Gastrocnemius medialis (tissue), 4 donors: ENCODE data around the gene WDR33. TPM values are rescaled to one million over a fixed set of nuclear protein-coding genes. Genes with fewer than 3 reads are reported as not detected.
"Not testable (repeated sequence)": the region's sequence is repeated elsewhere in the genome, so short reads cannot be mapped to it uniquely, and the experiment has no call there.

Source experiments
- ATAC-seq, 2 donors: fragments of 150-250 bp; one replicate each; pipeline ENCODE4 v1.9.1; 2016
- DNase-seq, 2 donors: peaks; one replicate each; pipeline ENCODE4 v3.0.0-alpha.2; 2019
- H3K27ac ChIP-seq, 4 donors: fragments of 200-600 bp; sonication (generic); 1 replicate in 1 of 4; 2 replicates in 3 of 4; pipeline ENCODE4 v1.5.1; 2016 to 2018; ENCODE audit warnings: mild to moderate bottlenecking in 2 of 4, moderate library complexity in 1 of 4
- H3K27me3 ChIP-seq, 3 donors: fragments of 200-600 bp; sonication (generic) in 2 of 3; 1 replicate in 1 of 3; 2 replicates in 2 of 3; pipeline versions ENCODE4 v1.5.1 to v1.6.0; 2016 to 2019; ENCODE audit warnings: mild to moderate bottlenecking in 1 of 3, moderate library complexity in 1 of 3
- H3K36me3 ChIP-seq, 2 donors: fragments of 200-600 bp; sonication (generic) in 1 of 2; one replicate each; pipeline ENCODE4 v1.5.1; 2017 to 2018
- H3K4me1 ChIP-seq, 2 donors: fragments of 200-600 bp; sonication (generic) in 1 of 2; one replicate each; pipeline ENCODE4 v1.5.1; 2016 to 2017; ENCODE audit warnings: mild to moderate bottlenecking in 2 of 2
- H3K4me3 ChIP-seq, 4 donors: fragments of 200-600 bp; sonication (generic) in 3 of 4; 1 replicate in 1 of 4; 2 replicates in 3 of 4; pipeline ENCODE4 v1.5.1; 2016 to 2019; ENCODE audit warnings: mild to moderate bottlenecking in 2 of 4
- H3K9me3 ChIP-seq, 3 donors: fragments of 200-600 bp; sonication (generic) in 2 of 3; 1 replicate in 1 of 3; 2 replicates in 2 of 3; pipeline ENCODE4 v1.5.1; 2016 to 2019
- POLR2A ChIP-seq, 2 donors: fragments of 450-650 bp; IDR thresholded peaks; one replicate each; pipeline ENCODE4 v1.6.1; 2017; ENCODE audit warnings: antibody characterized with exemption in 2 of 2, mild to moderate bottlenecking in 2 of 2, moderate library complexity in 2 of 2
- in situ Hi-C, 4 donors: fragments of 200-750 bp; cut with MboI; loops; one replicate each; pipeline versions ENCODE4 v1.15.0 to v1.8.0; 2017; ENCODE audit warnings: low sequenced_read_pairs in 4 of 4
- intact Hi-C: fragments of 100-400 bp; cut with DNase I; formaldehyde crosslinking; loops from one replicate; pipeline ENCODE4 v1.15.1; 2023; ENCODE audit warnings: low total_unique reads
- total RNA-seq, 4 donors: library from RNA; depleted of rRNA; stranded (reverse); fragments of >200 nt; gene quantifications; one replicate each; pipeline versions ENCODE4 v1.1.0 to v1.2.3, GENCODE V29; 2016
- TF ChIP-seq, protein P1 (sequence below), 5 experiments: fragments of 450-650 bp in 3 of 5; fragments of 200-600 bp in 2 of 5; sonication (generic) in 2 of 5; IDR thresholded peaks in 4 of 5; conservative IDR thresholded peaks in 1 of 5; 1 replicate in 4 of 5; 2 replicates in 1 of 5; pipeline ENCODE4 v1.5.1; 2016 to 2019; ENCODE audit warnings: antibody characterized with exemption in 5 of 5, mild to moderate bottlenecking in 3 of 5, moderate library complexity in 3 of 5

Gene WDR33
- total RNA-seq, 4 donors from 2014 or later: 13.6 to 31.4 (median 20.6) TPM

DNA sequence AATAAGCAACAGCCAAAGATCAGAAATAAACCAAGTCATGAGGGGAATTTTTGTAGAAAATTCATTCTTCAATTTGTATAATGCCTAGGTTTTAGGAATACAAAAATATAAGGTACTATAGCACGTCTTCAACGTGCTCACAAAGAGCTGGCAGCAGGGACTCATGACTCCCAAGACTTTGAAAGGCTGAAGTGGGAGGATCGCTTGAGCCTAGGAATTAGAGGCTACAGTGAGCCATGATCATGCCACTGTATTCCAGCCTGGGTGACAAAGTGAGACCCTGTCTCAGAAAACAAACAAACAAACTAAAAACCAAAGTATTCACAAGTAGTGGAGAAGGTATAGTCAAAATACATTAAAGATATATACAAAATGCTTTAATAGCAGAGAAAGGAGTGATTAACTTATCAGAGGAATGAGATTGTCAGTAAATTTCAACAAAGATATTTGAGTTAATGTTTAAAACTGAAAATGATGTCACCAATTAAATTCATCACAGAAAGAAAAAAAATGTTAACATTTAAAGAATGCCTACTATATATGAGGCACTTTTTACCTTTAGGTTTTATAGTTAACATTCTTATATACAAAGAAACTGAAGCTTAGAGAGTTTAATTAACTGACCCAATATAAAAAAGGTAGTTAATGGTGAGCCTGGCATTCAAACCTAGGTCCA, 3.2 kb downstream of the WDR33 start:
- H3K36me3 ChIP-seq: no peaks in the 10 kb centered on the region
- H3K9me3 ChIP-seq: no peaks in the 10 kb centered on the region
- H3K4me1 ChIP-seq: peaks cover 52 to 75% of the 10 kb centered on the region in 2 donors
- no peaks in the 10 kb centered on the region for H3K27me3 ChIP-seq
- intact Hi-C loops (no loop called here), in situ Hi-C loops (no loop called here)
- no peak for TF ChIP-seq POLR2A (IDR thresholded peaks at IDR 0.05)
- TF ChIP-seq, protein P1, sequence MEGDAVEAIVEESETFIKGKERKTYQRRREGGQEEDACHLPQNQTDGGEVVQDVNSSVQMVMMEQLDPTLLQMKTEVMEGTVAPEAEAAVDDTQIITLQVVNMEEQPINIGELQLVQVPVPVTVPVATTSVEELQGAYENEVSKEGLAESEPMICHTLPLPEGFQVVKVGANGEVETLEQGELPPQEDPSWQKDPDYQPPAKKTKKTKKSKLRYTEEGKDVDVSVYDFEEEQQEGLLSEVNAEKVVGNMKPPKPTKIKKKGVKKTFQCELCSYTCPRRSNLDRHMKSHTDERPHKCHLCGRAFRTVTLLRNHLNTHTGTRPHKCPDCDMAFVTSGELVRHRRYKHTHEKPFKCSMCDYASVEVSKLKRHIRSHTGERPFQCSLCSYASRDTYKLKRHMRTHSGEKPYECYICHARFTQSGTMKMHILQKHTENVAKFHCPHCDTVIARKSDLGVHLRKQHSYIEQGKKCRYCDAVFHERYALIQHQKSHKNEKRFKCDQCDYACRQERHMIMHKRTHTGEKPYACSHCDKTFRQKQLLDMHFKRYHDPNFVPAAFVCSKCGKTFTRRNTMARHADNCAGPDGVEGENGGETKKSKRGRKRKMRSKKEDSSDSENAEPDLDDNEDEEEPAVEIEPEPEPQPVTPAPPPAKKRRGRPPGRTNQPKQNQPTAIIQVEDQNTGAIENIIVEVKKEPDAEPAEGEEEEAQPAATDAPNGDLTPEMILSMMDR (IDR thresholded peaks at IDR 0.05 in 4 of 5, conservative IDR thresholded peaks at IDR 0.05 in 1 of 5): no peak
- H3K27ac ChIP-seq: peak overlapping the region in 2 of 4 donors; percentile 9 to 56
- H3K4me3 ChIP-seq: no peak overlapping the region
- ATAC-seq: no peak
- no peak for DNase-seq

DNA sequence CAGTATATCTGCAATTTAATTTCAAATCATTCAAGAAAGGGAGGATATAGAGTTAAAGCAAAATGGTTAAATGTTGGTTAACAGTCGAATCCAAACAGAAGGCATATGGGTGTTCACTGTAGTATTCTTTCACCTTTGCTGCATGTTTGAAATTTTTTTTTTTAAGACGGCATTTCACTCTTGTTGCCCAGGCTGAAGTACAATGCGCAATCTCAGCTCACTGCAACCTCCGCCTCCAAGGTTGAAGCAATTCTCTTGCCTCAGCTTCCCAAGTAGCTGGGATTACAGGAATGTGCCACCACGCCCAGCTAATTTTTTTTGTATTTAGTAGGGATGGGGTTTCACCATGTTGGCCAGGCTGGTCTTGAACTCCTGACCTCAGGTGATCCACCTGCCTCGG, 4.1 kb downstream of the WDR33 start:
- peak overlapping the region in 2 of 4 donors; percentile 39 to 56 for H3K27ac ChIP-seq
- H3K4me3 ChIP-seq, in situ Hi-C loops, DNase-seq, ATAC-seq, intact Hi-C loops, H3K9me3 ChIP-seq, H3K36me3 ChIP-seq, H3K27me3 ChIP-seq: not testable (repeated sequence)
- peaks cover 52 to 77% of the 10 kb centered on the region in 2 donors for H3K4me1 ChIP-seq

DNA sequence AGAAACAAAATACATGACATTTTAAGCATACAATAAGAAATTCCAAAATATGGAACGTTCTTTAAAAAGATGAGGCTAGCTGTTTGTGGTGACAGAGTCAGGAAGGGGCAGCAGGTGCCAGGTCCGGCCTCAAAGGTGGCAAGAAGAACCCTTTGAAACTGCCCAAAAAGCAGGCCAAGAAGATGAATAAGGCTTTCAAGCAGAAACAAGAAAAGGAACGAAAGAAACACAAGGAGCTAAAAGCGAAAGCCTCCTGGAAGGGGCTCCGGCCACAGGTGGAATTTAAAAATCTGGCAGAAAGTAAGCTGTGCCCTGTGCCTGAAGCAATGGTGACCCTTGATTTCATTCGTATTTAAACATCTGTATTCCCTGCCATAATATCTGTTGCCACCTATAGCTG, 5.5 kb downstream of the WDR33 start:
- no peak overlapping the region for H3K4me3 ChIP-seq
- TF ChIP-seq, protein P1 (IDR thresholded peaks at IDR 0.05 in 4 of 5, conservative IDR thresholded peaks at IDR 0.05 in 1 of 5): no peak
- no peak for TF ChIP-seq POLR2A (IDR thresholded peaks at IDR 0.05)
- intact Hi-C loops (no loop called here), in situ Hi-C loops (no loop called here)
- no peaks in the 10 kb centered on the region for H3K27me3 ChIP-seq
- peak overlapping the region in 1 of 4 donors; percentile 17 for H3K27ac ChIP-seq
- no peaks in the 10 kb centered on the region for H3K9me3 ChIP-seq
- ATAC-seq: no peak
- no peaks in the 10 kb centered on the region for H3K36me3 ChIP-seq
- H3K4me1 ChIP-seq: peaks cover 52 to 71% of the 10 kb centered on the region in 2 donors
- no peak for DNase-seq

DNA sequence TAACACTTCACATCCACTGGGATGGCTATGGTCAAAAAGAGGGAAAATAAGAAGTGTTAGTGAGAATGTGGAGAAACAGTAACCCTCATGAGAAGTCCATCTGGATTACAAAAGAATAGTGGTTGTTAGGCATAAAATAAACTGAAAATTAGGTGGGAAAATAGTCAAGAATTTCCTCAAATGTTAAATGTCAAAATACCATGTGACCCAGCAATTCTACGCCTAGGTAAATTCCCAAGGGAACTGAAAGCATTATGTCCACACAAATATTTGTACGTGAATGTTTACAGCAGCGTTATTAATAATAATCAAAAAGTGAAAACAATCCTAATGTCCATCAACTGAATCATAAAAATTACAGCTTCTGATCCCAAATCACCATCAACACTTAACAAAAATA, 11.0 kb downstream of the WDR33 start:
- intact Hi-C loops (no loop called here), in situ Hi-C loops (no loop called here)
- Histone ChIP-seq H3K4me3 (no peak overlapping the region), H3K9me3 (no peaks in the 10 kb centered on the region), H3K27me3 (no peaks in the 10 kb centered on the region), H3K36me3 (no peaks in the 10 kb centered on the region), H3K27ac (no peak overlapping the region), H3K4me1 (peaks cover 20 to 30% of the 10 kb centered on the region in 2 donors)
- TF ChIP-seq, protein P1 (IDR thresholded peaks at IDR 0.05 in 4 of 5, conservative IDR thresholded peaks at IDR 0.05 in 1 of 5): no peak
- no peak for TF ChIP-seq POLR2A (IDR thresholded peaks at IDR 0.05)
- DNase-seq (no peak), ATAC-seq (no peak)

DNA sequence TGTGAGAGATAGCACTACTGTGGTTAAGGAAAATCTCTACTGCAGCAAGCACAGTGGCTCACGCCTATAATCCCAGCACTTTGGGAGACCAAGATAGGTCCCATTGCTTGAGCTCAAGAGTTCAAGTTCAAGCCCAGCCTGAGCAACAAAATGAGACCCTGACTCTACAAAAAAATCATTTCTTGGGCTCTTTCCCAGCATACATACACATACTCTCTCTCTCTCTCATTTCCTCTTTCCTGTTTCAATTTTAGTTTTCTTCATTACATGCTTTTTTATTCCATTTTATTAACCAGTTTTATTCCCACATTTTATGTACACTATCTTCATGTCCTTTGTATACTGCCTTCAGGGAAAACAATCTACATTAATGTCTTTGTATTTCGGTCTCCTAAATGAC, 14.6 kb downstream of the WDR33 start:
- H3K36me3 ChIP-seq: no peaks in the 10 kb centered on the region
- H3K27ac ChIP-seq: no peak overlapping the region
- H3K9me3 ChIP-seq: no peaks in the 10 kb centered on the region
- ATAC-seq: no peak
- TF ChIP-seq, protein P1 (IDR thresholded peaks at IDR 0.05 in 4 of 5, conservative IDR thresholded peaks at IDR 0.05 in 1 of 5): no peak
- TF ChIP-seq POLR2A (IDR thresholded peaks at IDR 0.05): no peak
- in situ Hi-C loops: no loop called here
- no peak overlapping the region for H3K4me3 ChIP-seq
- peaks cover 4 to 21% of the 10 kb centered on the region in 2 donors for H3K4me1 ChIP-seq
- no peaks in the 10 kb centered on the region for H3K27me3 ChIP-seq
- DNase-seq: no peak
- intact Hi-C loops: no loop called here

DNA sequence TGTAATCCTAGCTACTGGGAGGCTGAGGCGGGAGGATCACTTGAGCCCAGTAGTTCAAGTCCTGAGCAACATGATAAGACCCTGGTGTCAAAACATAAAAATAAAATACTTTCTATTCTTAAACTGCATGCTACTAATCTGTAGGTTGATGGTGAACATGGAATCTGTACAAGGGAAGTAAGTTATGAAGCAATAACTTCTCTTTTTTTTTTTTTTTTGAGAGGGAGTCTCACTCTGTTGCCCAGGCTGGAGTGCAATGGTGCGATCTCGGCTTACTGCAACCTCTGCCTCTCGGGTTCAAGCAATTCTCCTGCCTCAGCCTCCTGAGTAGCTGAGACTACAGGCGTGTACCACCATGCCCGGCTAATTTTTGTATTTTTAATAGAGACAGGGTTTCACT, 16.1 kb downstream of the WDR33 start:
- intact Hi-C loops, ATAC-seq, H3K27me3 ChIP-seq, DNase-seq, H3K36me3 ChIP-seq, H3K27ac ChIP-seq, in situ Hi-C loops, H3K9me3 ChIP-seq, H3K4me3 ChIP-seq: not testable (repeated sequence)
- peaks cover 4 to 33% of the 10 kb centered on the region in 2 donors for H3K4me1 ChIP-seq
